Glutamatergic neuron (in vitro differentiated cells): Measurements from ENCODE around the gene PSMD11. TPM values are rescaled to one million over a fixed set of nuclear protein-coding genes. Genes with fewer than 3 reads are reported as not detected.
A peak's percentile ranks its signal among the peaks of the same experiment; 100 is the strongest.

Experiments
- DNase-seq: peaks from one replicate; pipeline ENCODE4 v3.0.0; 2022
- H3K27ac Mint-ChIP-seq: one replicate; pipeline ENCODE4 v1.8.0; 2020; ENCODE audit warnings: mild to moderate bottlenecking, mixed read lengths, inconsistent platforms; ENCODE audit not compliant: unreplicated experiment
- H3K27me3 Mint-ChIP-seq: one replicate; pipeline ENCODE4 v1.8.0; 2020; ENCODE audit warnings: mild to moderate bottlenecking, moderate library complexity, mixed read lengths, inconsistent platforms; ENCODE audit not compliant: unreplicated experiment
- H3K36me3 Mint-ChIP-seq: one replicate; pipeline ENCODE4 v1.8.0; 2020; ENCODE audit warnings: mild to moderate bottlenecking, mixed read lengths, inconsistent platforms; ENCODE audit not compliant: unreplicated experiment
- H3K4me1 Mint-ChIP-seq: one replicate; pipeline ENCODE4 v1.8.0; 2020; ENCODE audit warnings: mild to moderate bottlenecking, low read depth, mixed read lengths, inconsistent platforms; ENCODE audit not compliant: unreplicated experiment
- H3K4me3 Mint-ChIP-seq: one replicate; pipeline ENCODE4 v1.8.0; 2020; ENCODE audit warnings: mild to moderate bottlenecking, mixed read lengths, inconsistent platforms; ENCODE audit not compliant: unreplicated experiment
- H3K9me3 Mint-ChIP-seq: one replicate; pipeline ENCODE4 v1.8.0; 2020; ENCODE audit warnings: mild to moderate bottlenecking, moderate library complexity, mixed read lengths, inconsistent platforms; ENCODE audit not compliant: unreplicated experiment
- total RNA-seq: library from RNA; stranded (reverse); fragmentation: NEBNext Ultra II Directional; extraction: Animal tissue kit (Norgen Biotek cat#: 25700); gene quantifications from one replicate; pipeline ENCODE4 v1.2.1, GENCODE V29; 2021; ENCODE audit not compliant: unreplicated experiment
- TF ChIP-seq, protein P1 (sequence below): fragments of 200-600 bp; sonication (generic); IDR thresholded peaks from one replicate; pipeline ENCODE4 v1.5.0; 2021; ENCODE audit not compliant: partially characterized antibody, unreplicated experiment

Gene PSMD11
- total RNA-seq, 1 donor from 2014 or later, result 94.1 TPM

- TF ChIP-seq, protein P1, sequence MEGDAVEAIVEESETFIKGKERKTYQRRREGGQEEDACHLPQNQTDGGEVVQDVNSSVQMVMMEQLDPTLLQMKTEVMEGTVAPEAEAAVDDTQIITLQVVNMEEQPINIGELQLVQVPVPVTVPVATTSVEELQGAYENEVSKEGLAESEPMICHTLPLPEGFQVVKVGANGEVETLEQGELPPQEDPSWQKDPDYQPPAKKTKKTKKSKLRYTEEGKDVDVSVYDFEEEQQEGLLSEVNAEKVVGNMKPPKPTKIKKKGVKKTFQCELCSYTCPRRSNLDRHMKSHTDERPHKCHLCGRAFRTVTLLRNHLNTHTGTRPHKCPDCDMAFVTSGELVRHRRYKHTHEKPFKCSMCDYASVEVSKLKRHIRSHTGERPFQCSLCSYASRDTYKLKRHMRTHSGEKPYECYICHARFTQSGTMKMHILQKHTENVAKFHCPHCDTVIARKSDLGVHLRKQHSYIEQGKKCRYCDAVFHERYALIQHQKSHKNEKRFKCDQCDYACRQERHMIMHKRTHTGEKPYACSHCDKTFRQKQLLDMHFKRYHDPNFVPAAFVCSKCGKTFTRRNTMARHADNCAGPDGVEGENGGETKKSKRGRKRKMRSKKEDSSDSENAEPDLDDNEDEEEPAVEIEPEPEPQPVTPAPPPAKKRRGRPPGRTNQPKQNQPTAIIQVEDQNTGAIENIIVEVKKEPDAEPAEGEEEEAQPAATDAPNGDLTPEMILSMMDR, result peak; percentile 68
- H3K4me1 Mint-ChIP-seq, result peaks cover 2% of the 10 kb centered on the region
- DNase-seq, result peak; percentile 73
- peaks cover 4% of the 10 kb centered on the region for H3K27me3 Mint-ChIP-seq
- no peak overlapping the region for H3K27ac Mint-ChIP-seq
- no peaks in the 10 kb centered on the region for H3K36me3 Mint-ChIP-seq
- no peaks in the 10 kb centered on the region for H3K9me3 Mint-ChIP-seq
- no peak overlapping the region for H3K4me3 Mint-ChIP-seq
These were observed 17.7 kb downstream of the PSMD11 start for GRCh38 chr17:32461853-32462617.

DNA sequence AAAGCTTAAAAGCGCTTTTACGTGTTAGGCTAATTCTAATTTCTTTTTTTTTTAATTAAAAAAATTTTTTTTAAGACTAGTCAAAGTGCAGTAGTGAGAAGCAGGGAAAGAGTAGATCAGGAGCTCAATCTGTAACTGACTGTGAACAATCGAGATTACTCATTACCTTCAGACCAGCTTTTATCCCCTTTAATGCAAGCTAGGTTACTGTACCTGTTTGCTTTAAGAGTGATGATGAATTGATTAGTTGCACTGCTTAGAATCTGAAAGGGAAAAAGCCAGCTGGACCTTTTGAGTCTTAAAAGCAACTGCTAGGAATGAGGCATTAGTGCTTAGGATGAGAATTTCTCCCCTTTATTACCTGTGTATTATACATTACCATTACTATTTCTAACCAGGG, 19.0 kb downstream of the PSMD11 start:
- Mint-ChIP-seq H3K4me1 (peaks cover 2% of the 10 kb centered on the region), H3K4me3 (no peak overlapping the region), H3K36me3 (peaks cover 6% of the 10 kb centered on the region), H3K27ac (no peak overlapping the region), H3K27me3 (peaks cover 4% of the 10 kb centered on the region), H3K9me3 (no peaks in the 10 kb centered on the region)
- DNase-seq, result no peak
- TF ChIP-seq, protein P1, result no peak

GRCh38 chr17:32464374-32464773, 20.1 kb downstream of the PSMD11 start:
- H3K4me1 Mint-ChIP-seq, result no peaks in the 10 kb centered on the region
- TF ChIP-seq, protein P1, result no peak
- no peak for DNase-seq
- H3K4me3 Mint-ChIP-seq, result no peak overlapping the region
- no peak overlapping the region for H3K27ac Mint-ChIP-seq
- peaks cover 6% of the 10 kb centered on the region for H3K36me3 Mint-ChIP-seq
- peaks cover 2% of the 10 kb centered on the region for H3K27me3 Mint-ChIP-seq
- H3K9me3 Mint-ChIP-seq, result no peaks in the 10 kb centered on the region

GRCh38 chr17:32467949-32468348, 23.6 kb downstream of the PSMD11 start:
- DNase-seq, result no peak
- TF ChIP-seq, protein P1, result no peak
- H3K36me3 Mint-ChIP-seq, result peaks cover 6% of the 10 kb centered on the region
- peaks cover 4% of the 10 kb centered on the region for H3K27me3 Mint-ChIP-seq
- no peaks in the 10 kb centered on the region for H3K9me3 Mint-ChIP-seq
- no peak overlapping the region for H3K4me3 Mint-ChIP-seq
- H3K4me1 Mint-ChIP-seq, result no peaks in the 10 kb centered on the region
- H3K27ac Mint-ChIP-seq, result no peak overlapping the region

DNA sequence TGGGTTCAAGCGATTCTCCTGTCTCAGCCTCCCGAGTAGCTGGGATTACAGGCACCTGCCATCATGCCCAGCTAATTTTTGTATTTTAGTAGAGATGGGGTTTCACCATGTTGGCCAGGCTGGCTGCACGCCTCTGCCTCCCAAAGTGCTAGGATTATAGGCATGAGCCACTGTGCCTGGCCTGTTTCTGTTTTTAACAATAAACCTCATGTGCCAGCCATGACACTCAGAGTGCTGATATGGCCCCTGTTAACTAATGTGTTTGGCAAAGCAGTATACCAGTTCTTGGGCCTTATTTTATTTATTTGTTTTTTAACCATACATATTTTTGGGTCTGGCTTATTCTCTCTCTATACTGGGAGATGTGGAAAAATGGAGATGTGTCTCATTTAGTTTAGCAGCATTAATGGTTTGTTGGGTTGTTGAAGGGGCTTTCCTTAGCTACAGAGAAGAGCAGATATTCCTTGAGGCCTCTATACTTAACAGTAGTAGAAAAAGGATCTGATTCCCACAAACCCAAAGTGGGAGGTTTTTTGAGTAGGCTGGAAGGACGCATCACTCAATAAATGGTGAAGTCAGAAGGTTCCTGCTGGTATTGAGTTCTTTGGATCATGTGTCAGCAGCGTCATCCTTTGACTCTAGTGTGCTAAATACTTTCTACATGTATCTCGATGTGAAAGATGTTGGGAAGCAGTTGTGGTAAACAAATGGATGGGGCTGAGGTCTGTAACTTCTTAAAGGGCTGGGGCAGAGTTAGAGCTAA, 26.3 kb downstream of the PSMD11 start:
- TF ChIP-seq, protein P1, result no peak
- Mint-ChIP-seq H3K27me3 (peaks cover 4% of the 10 kb centered on the region), H3K9me3 (no peaks in the 10 kb centered on the region), H3K4me3 (no peak overlapping the region), H3K36me3 (peaks cover 6% of the 10 kb centered on the region), H3K4me1 (no peaks in the 10 kb centered on the region), H3K27ac (no peak overlapping the region)
- DNase-seq, result no peak
